GM12864 (cell line): Measurements from ENCODE around the gene ODAD2.

ENCODE experiments used
- DNase-seq: peaks from one replicate; pipeline ENCODE4 v3.0.0-alpha.2; 2011; ENCODE audit warnings: low read depth
- H3K4me3 ChIP-seq: 2 replicates; pipeline ENCODE4 v1.5.1; 2011; ENCODE audit warnings: mild to moderate bottlenecking, low read depth, low read length, control low read depth
- CTCF ChIP-seq: IDR thresholded peaks from 2 replicates; pipeline ENCODE4 v1.5.1; 2011; ENCODE audit warnings: low read depth, mild to moderate bottlenecking, moderate library complexity, low read length, control low read depth, inconsistent platforms; ENCODE audit errors: missing control alignments

Gene ODAD2

GRCh38 chr10:27805180-27805579, 193.7 kb downstream of the ODAD2 start:
- no peak overlapping the region for H3K4me3 ChIP-seq
- TF ChIP-seq CTCF = no peak
- DNase-seq = no peak

DNA sequence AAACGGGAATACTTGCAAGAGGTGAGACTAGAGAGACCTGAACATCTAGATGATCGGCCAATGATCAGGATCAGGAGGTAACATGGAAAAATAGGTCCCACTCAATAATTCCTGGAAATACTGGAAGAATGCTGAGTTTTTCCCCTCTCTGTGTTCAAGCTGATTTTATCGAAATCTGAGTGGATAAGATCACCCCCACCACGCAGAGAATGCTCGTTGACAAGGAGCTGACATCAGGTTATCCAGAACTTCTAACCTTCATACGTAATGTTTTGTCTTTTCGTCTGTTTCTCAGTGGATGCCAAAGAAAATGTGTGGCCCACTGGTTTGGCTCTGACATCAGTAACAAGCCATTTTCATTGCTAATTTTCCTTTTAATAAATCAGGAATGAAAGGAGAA, 194.7 kb downstream of the ODAD2 start:
- no peak for TF ChIP-seq CTCF
- H3K4me3 ChIP-seq = no peak overlapping the region
- DNase-seq = no peak

DNA sequence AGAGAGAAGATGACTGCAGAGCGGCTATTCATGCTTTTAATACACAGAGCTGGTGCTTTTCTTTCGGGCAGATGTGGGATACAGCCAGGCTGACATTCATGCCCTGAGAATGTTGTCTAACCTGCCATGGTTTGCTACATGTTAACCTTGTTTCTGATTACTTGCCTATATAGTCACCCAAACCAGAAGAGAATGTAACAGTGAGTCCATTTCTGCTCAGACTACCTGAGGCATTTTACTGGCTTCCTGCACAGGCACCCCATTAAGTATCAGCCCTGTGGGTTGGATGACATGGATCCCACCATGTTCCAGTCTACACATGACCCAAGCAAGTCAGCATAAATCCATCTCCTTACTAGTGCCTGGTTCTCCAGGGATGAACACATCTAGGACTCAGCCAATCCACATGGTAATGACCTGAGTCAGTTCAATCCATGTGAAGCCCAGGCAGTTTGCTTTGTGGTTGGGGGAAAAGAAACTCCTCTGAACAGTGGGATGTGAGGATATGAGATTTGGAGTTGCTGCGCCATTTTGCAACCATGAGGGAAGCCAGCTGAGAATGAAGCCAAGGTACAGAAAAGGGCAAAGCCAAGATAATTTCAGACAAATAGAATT, 197.6 kb downstream of the ODAD2 start:
- no peak for TF ChIP-seq CTCF
- no peak for DNase-seq

GRCh38 chr10:27799046-27799445, 199.8 kb downstream of the ODAD2 start:
- H3K4me3 ChIP-seq = no peak overlapping the region
- no peak for DNase-seq
- TF ChIP-seq CTCF = no peak

More for the DNA sequence above, 197.6 kb downstream of the ODAD2 start:
- H3K4me3 ChIP-seq = no peak overlapping the region

GRCh38 chr10:27794157-27794556, 204.7 kb downstream of the ODAD2 start:
- TF ChIP-seq CTCF = peak; percentile 11
- DNase-seq = no peak
- no peak overlapping the region for H3K4me3 ChIP-seq

DNA sequence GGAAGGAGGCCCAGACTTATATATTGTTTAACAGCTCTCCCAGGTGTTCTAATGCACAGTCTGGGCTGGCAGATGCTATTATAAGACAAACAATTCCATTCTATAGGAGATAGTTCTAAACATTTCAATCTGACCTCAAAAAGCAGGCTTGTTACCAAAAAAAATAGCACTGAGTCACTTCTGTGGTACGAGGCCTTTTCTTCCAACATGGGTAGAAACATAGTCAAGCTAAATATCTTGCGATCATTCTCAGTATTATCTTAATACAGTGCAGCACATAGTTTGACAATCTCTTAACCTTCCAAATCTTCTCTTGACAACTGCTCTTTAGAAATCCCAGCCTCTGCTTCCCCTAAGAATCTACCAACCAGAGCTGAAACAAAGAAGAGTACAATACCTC, 206.7 kb downstream of the ODAD2 start:
- no peak for TF ChIP-seq CTCF
- no peak overlapping the region for H3K4me3 ChIP-seq
- no peak for DNase-seq

- H3K4me3 ChIP-seq = no peak overlapping the region
- DNase-seq = no peak
- no peak for TF ChIP-seq CTCF
Measured at GRCh38 chr10:27784272-27784671, 214.6 kb downstream of the ODAD2 start.
